GM12878 (cell line): ENCODE results near the gene SUSD1. TPM values are rescaled to one million over a fixed set of nuclear protein-coding genes. Genes with fewer than 3 reads are reported as not detected.

Source experiments
- KAT2A ChIP-seq: conservative IDR thresholded peaks from 2 replicates; pipeline ENCODE4 v1.6.1; 2011; ENCODE audit warnings: low read depth, low read length; ENCODE audit not compliant: control insufficient read depth
- MEF2A ChIP-seq: IDR thresholded peaks from 2 replicates; pipeline ENCODE4 v1.6.1; 2011; ENCODE audit warnings: low read depth, mild to moderate bottlenecking, low read length, moderate library complexity; ENCODE audit not compliant: insufficient read depth
- MEF2B ChIP-seq: fragments of 450-650 bp; IDR thresholded peaks from 2 replicates; pipeline ENCODE4 v1.6.1; 2018; ENCODE audit warnings: mild to moderate bottlenecking, moderate library complexity; ENCODE audit not compliant: partially characterized antibody, poor library complexity, severe bottlenecking
- MTA2 ChIP-seq: fragments of 450-650 bp; IDR thresholded peaks from 2 replicates; pipeline ENCODE4 v1.6.1; 2016; ENCODE audit warnings: low read depth, mild to moderate bottlenecking, moderate library complexity
- MTA3 ChIP-seq: IDR thresholded peaks from 2 replicates; pipeline ENCODE4 v1.6.1; 2012; ENCODE audit warnings: low read length, inconsistent platforms, borderline replicate concordance
- RBBP5 ChIP-seq: fragments of 200-600 bp; sonication (generic); conservative IDR thresholded peaks from 2 replicates; pipeline ENCODE4 v1.6.1; 2016
- RCOR1 ChIP-seq: conservative IDR thresholded peaks from 2 replicates; pipeline ENCODE4 v1.6.1; 2012; ENCODE audit warnings: low read depth, low read length, improper control_type of control experiment
- SPI1 ChIP-seq: IDR thresholded peaks from 2 replicates; pipeline ENCODE4 v1.6.1; 2011; ENCODE audit warnings: low read depth, mild to moderate bottlenecking, low read length, moderate library complexity, borderline replicate concordance; ENCODE audit not compliant: insufficient read depth
- SRF ChIP-seq, 2 experiments: IDR thresholded peaks; 2 replicates each; pipeline ENCODE4 v1.6.1; 2011; ENCODE audit warnings: low read depth in 2 of 2, low read length in 2 of 2, mild to moderate bottlenecking in 1 of 2, moderate library complexity in 1 of 2
- STAT3 ChIP-seq: IDR thresholded peaks from 2 replicates; pipeline ENCODE4 v1.6.1; 2011; ENCODE audit warnings: low read depth, low read length, improper control_type of control experiment
- TAF1 ChIP-seq: IDR thresholded peaks from 2 replicates; pipeline ENCODE4 v1.6.1; 2011; ENCODE audit warnings: mild to moderate bottlenecking, low read depth, low read length, borderline replicate concordance
- TBL1XR1 ChIP-seq: IDR thresholded peaks from 2 replicates; pipeline ENCODE4 v1.6.1; 2012; ENCODE audit warnings: low read depth, low read length, improper control_type of control experiment
- ZBED1 ChIP-seq: IDR thresholded peaks from 2 replicates; pipeline ENCODE4 v1.6.1; 2016; ENCODE audit warnings: borderline replicate concordance
- polyA plus RNA-seq, 11 experiments: library from polyadenylated mRNA; depleted of rRNA in 4 of 11; unstranded in 6 of 11; stranded (reverse) in 5 of 11; fragments of >200 nt; fragmentation: Nextera tagmentation in 4 of 11; fragmentation: Illumina TruSeq in 1 of 11; extraction: Ambion mirVana in 4 of 11; extraction: Trizol in 1 of 11; gene quantifications; 1 replicate in 1 of 11; 2 replicates in 10 of 11; pipeline versions ENCODE4 v1.2.1 to v1.2.3, GENCODE V29; 2011 to 2016; ENCODE audit warnings: inconsistent platforms in 2 of 11, missing spikeins in 2 of 11, low read depth in 1 of 11
- total RNA-seq, 4 experiments: library from RNA; depleted of rRNA in 3 of 4; stranded (reverse); fragments of >200 nt in 3 of 4; fragmentation: Illumina TruSeq in 1 of 4; extraction: Trizol in 1 of 4; gene quantifications; 2 replicates each; pipeline versions ENCODE4 v1.2.1 to v1.2.3, GENCODE V29; 2013 to 2021
- TF ChIP-seq, protein P1 (sequence below): IDR thresholded peaks from 2 replicates; pipeline ENCODE4 v1.6.1; 2012; ENCODE audit warnings: low read length, inconsistent platforms
- TF ChIP-seq, protein P2 (sequence below): fragments of 450-650 bp; formaldehyde crosslinking; IDR thresholded peaks from 2 replicates; pipeline ENCODE4 v1.4.0; 2020; ENCODE audit warnings: mild to moderate bottlenecking, moderate library complexity
- TF ChIP-seq, protein P3 (sequence below): IDR thresholded peaks from 2 replicates; pipeline ENCODE4 v1.6.1; 2012; ENCODE audit warnings: low read depth, low read length, improper control_type of control experiment
- TF ChIP-seq, protein P4 (sequence below): fragments of 450-650 bp; IDR thresholded peaks from 2 replicates; pipeline ENCODE4 v1.6.1; 2018; ENCODE audit warnings: borderline replicate concordance, mild to moderate bottlenecking; ENCODE audit not compliant: partially characterized antibody

SUSD1 gene
- total and polyA plus RNA-seq, 10 of the 15 experiments (the other 5 are each of a cell fraction or from before 2014, with no cell fraction given): 6.7 to 20.8 (median 13.2) TPM

DNA sequence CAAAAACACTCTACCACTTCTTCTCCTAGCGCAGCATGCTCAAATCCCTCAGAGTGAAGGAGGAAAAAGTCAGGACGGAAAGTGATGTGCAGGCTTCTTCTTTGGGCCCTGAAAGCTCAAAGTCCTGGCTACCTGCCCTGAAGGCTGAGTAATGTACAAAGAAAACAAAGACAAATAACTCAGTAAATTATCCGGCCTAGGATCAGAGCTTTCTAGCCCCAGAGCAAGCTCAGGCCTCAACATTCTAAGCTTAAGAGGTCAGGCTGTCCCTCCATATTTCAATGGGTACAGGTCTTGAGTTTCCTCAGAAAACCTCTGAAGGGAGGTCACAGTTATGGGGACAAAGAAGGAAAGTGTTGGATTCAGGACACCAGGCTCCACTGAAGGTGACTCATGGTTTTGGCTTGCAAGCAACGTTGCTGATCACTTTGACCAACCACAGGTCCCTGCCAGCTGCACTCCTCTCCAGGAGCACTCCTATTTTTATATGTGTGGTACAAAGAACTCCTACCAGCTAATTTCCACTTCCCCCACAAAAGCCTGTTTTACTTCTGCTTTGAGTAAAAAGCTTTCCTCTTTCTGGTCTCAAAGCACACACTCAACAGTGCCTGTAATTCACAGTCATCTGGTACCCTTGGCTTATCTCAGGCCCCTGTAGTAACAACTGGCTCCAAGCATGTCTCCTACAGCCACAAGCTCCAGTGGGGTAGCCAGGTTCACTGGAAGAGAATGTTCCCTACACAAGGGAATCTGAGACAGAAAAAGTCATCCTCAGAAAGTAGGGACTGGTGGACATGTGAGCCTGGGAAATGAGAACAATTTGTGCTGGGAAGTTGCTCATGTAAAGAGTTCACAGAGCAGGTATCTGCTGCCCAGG is 162.8 kb downstream of the SUSD1 start (continued):
- TF ChIP-seq, protein P1, sequence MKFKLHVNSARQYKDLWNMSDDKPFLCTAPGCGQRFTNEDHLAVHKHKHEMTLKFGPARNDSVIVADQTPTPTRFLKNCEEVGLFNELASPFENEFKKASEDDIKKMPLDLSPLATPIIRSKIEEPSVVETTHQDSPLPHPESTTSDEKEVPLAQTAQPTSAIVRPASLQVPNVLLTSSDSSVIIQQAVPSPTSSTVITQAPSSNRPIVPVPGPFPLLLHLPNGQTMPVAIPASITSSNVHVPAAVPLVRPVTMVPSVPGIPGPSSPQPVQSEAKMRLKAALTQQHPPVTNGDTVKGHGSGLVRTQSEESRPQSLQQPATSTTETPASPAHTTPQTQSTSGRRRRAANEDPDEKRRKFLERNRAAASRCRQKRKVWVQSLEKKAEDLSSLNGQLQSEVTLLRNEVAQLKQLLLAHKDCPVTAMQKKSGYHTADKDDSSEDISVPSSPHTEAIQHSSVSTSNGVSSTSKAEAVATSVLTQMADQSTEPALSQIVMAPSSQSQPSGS: peak; percentile 99
- peak; percentile 98 for TF ChIP-seq MEF2A
- peak in 1 of 2 experiments; percentile 70; a peak in 2 of 4 replicates for TF ChIP-seq SRF (IDR thresholded peaks at IDR 0.05; ENCODE audit: low read depth in 2 of 2, low read length in 2 of 2)
- 0 out of 2 replicates have a peak, but pooled peaks have one; percentile 84 for TF ChIP-seq STAT3
- no peak for TF ChIP-seq RBBP5
- TF ChIP-seq TBL1XR1: peak; percentile 94
- TF ChIP-seq, protein P2, sequence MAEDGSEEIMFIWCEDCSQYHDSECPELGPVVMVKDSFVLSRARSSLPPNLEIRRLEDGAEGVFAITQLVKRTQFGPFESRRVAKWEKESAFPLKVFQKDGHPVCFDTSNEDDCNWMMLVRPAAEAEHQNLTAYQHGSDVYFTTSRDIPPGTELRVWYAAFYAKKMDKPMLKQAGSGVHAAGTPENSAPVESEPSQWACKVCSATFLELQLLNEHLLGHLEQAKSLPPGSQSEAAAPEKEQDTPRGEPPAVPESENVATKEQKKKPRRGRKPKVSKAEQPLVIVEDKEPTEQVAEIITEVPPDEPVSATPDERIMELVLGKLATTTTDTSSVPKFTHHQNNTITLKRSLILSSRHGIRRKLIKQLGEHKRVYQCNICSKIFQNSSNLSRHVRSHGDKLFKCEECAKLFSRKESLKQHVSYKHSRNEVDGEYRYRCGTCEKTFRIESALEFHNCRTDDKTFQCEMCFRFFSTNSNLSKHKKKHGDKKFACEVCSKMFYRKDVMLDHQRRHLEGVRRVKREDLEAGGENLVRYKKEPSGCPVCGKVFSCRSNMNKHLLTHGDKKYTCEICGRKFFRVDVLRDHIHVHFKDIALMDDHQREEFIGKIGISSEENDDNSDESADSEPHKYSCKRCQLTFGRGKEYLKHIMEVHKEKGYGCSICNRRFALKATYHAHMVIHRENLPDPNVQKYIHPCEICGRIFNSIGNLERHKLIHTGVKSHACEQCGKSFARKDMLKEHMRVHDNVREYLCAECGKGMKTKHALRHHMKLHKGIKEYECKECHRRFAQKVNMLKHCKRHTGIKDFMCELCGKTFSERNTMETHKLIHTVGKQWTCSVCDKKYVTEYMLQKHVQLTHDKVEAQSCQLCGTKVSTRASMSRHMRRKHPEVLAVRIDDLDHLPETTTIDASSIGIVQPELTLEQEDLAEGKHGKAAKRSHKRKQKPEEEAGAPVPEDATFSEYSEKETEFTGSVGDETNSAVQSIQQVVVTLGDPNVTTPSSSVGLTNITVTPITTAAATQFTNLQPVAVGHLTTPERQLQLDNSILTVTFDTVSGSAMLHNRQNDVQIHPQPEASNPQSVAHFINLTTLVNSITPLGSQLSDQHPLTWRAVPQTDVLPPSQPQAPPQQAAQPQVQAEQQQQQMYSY: no peak
- TF ChIP-seq KAT2A: no peak
- TF ChIP-seq RCOR1: 0 out of 2 replicates have a peak, but pooled peaks have one; percentile 64
- TF ChIP-seq TAF1: no peak
- peak; percentile 94 for TF ChIP-seq SPI1
- TF ChIP-seq, protein P3, sequence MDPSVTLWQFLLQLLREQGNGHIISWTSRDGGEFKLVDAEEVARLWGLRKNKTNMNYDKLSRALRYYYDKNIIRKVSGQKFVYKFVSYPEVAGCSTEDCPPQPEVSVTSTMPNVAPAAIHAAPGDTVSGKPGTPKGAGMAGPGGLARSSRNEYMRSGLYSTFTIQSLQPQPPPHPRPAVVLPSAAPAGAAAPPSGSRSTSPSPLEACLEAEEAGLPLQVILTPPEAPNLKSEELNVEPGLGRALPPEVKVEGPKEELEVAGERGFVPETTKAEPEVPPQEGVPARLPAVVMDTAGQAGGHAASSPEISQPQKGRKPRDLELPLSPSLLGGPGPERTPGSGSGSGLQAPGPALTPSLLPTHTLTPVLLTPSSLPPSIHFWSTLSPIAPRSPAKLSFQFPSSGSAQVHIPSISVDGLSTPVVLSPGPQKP: no peak
- TF ChIP-seq MEF2B: peak; percentile 91
- TF ChIP-seq, protein P4, sequence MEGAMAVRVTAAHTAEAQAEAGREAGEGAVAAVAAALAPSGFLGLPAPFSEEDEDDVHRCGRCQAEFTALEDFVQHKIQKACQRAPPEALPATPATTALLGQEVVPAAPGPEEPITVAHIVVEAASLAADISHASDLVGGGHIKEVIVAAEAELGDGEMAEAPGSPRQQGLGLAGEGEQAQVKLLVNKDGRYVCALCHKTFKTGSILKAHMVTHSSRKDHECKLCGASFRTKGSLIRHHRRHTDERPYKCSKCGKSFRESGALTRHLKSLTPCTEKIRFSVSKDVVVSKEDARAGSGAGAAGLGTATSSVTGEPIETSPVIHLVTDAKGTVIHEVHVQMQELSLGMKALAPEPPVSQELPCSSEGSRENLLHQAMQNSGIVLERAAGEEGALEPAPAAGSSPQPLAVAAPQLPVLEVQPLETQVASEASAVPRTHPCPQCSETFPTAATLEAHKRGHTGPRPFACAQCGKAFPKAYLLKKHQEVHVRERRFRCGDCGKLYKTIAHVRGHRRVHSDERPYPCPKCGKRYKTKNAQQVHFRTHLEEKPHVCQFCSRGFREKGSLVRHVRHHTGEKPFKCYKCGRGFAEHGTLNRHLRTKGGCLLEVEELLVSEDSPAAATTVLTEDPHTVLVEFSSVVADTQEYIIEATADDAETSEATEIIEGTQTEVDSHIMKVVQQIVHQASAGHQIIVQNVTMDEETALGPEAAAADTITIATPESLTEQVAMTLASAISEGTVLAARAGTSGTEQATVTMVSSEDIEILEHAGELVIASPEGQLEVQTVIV: no peak
- peak; percentile 96 for TF ChIP-seq MTA3
- TF ChIP-seq MTA2: peak; percentile 96
- TF ChIP-seq ZBED1: peak; percentile 95
